ENCODE results near the gene ANTXRL.
"Not testable (repeated sequence)": the region's sequence is repeated elsewhere in the genome, so short reads cannot be mapped to it uniquely, and the experiment has no call there.

Gene ANTXRL

DNA sequence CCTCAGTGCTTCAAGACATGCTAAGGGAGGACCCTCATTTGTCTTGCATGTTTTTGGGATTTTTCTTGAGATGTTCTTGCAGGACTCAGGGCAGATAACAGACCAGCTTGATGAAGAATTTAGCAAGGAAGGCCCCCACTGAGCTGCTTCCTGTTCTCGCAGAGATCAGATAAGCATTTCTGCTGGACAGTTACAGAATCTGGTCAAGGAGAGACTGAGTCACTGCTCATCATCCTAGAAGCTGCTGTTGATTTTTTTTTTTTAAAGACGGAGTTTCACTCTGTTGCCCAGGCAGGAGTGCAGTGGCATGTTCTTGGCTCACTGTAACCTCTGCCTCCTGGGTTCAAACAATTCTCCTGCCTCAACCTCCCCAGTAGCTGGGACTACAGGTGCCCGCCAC lies 87.6 kb downstream of the ANTXRL start:
- DNase-seq = not testable (repeated sequence)

DNA sequence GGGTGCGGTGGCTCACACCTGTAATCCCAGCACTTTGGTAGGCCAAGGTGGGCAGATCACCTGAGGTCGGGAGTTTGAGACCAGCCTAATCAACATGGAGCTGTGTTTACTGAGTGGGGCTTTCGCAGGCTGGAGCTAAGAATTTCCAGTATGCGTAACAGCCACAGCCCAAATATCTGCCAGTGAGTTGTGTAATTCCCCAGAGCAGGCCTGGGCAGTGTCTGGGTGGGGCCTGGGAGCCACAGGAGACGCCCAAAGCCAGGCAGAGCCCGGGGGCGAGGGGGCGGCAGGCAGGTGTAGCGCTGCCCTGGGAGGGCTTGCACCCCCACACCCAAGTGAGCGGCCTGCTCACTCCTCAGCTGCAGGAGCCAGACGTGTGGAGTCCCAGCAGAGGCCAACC lies 88.6 kb downstream of the ANTXRL start, which contains the start of gene ANXA8L1:
TSS of gene ANXA8L1 (plus strand) at position 371 of the 400 bp plus-strand sequence. CDS start 76 bp downstream, outside the sequence.
- not testable (repeated sequence) for DNase-seq

DNA sequence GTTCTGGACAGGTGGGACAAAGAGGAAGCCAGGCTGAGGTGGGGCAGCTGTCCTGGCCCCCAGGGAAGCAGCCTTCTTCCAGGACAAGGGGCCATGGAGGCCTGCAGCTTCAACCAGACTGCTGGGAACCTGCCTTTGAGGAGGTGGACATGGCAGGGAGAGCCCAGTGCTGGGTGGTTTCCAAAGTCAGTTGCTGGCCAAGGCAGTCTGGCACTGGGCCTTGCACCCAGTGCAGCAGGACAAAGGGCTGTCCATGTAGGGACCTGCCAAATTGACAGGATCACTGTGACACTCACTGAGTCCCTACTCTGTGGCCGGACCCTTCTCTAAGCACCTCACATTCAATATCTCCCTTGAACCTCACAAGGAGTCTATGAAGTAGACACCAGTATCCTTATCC lies 90.2 kb downstream of the ANTXRL start:
- not testable (repeated sequence) for DNase-seq

DNA sequence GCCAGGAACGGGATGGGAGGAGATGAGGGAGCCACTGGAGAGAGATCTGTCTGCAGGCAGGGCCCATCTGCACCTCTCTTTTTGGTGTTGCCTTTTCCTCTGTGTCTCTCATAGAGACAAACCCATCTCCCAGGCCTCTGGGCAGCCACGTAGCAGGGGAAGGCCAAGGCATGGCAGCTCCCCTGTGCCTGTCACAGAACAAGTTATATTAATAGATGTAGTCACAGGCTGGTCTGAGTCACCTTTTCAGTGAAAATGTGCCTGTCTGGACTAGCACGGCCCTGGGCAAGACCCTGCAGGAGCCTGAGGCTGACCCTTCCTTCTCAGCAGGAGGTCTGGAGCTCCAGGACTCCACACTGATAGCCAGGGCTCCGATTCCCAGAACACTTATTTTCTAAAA lies 90.9 kb downstream of the ANTXRL start:
- not testable (repeated sequence) for DNase-seq

DNA sequence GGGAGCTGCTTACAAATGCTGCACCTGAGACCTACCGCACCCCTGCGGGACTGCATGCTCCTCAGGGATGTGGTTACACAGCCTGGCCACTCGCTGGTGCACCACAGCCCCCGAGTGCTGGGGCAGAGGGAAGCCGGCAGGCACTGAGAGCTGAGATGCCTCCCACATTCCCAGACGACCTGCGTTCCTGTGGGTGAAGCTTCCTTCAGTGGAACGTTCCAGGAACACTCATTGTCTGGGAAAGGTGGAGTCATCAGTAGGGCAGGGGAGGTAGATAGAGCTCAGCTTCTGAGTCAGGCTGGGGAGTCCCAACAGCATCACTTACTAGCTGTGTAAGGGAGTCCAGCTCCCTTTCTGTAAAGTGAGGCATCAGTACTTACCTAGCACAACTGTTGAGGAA lies 91.3 kb downstream of the ANTXRL start:
- DNase-seq = not testable (repeated sequence)

DNA sequence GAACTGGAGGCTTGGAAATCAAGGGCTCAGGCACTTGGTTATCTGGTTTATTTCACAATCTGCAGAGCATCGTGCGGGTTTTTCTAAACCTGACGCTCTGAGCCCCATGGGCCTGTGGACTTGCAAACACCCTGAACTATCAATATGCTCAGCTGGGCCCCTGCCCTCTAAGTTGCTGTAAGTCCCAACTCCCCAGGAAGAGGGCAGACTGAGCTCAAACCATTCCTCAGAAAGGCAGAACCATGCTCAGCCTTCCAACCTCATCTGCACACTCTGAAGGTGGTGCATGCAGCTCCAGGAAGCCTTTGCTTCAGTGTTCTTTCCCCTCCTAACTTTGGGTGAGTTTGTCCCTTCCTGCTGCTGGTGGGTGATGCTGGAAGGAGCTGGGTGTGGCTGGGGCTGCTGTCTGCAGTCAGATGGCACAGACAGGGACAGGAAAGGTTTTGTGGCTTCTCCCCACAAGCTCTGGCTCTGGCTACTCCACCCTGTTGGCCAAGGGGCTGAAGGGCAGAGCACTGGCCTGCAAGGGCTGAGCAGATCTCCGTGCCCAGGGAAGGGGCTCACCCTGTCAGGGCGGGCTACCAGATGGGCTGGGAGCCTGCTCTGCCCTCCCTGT lies 92.5 kb downstream of the ANTXRL start:
- DNase-seq = not testable (repeated sequence)
